GM12878 (cell line): Measurements from ENCODE around the gene NXPH1. TPM values are rescaled to one million over a fixed set of nuclear protein-coding genes. Genes with fewer than 3 reads are reported as not detected.

Experiments
- ATAC-seq: fragments of 200-7000 bp; cut with Tn5 transposase; 3 replicates; pipeline ENCODE4 v1.9.1; 2020; ENCODE audit warnings: mild to moderate bottlenecking, moderate library complexity
- BruUV-seq: library from RNA; stranded (reverse); fragments of 400-500 nt; replicated peaks from 2 replicates; lab custom pipeline; 2021; lab: Mats Ljungman, UMichigan
- CTCF ChIA-PET: fragments of 300-600 bp; sonication (Branson Sonifier 250); formaldehyde crosslinking; extraction: SDS; loops from one replicate; lab custom pipeline; 2021; ENCODE audit warnings: inconsistent platforms; lab: Yijun Ruan, JAX
- POLR2A ChIA-PET: fragments of 350-600 bp; formaldehyde crosslinking; extraction: SDS; loops from one replicate; lab custom pipeline; 2021; ENCODE audit warnings: inconsistent platforms; lab: Charles Lee
- RAD21 ChIA-PET: fragments of 300-600 bp; sonication (Branson Sonifier 250); formaldehyde crosslinking; loops from one replicate; lab custom pipeline; 2023; ENCODE audit warnings: antibody characterized with exemption; ENCODE audit not compliant: unreplicated experiment; lab: Charles Lee
- SMC1A ChIA-PET: fragments of 300-600 bp; sonication (Branson Sonifier 250); formaldehyde crosslinking; loops from one replicate; lab custom pipeline; 2023; ENCODE audit not compliant: unreplicated experiment, uncharacterized antibody; lab: Charles Lee
- DNase-seq: peaks from one replicate; pipeline ENCODE4 v3.0.0-alpha.2; 2011; ENCODE audit warnings: low read depth, low spot score
- FAIRE-seq: peaks from 3 replicates; lab custom pipeline; 2011; peaks lifted over from hg19 to GRCh38; lab: Jason Lieb, UNC
- H2AFZ ChIP-seq: 2 replicates; pipeline ENCODE4 v1.6.0; 2011; ENCODE audit warnings: low read depth, low read length, control low read depth; ENCODE audit not compliant: control insufficient read depth
- H3K27ac ChIP-seq: 2 replicates; pipeline ENCODE4 v1.5.1; 2011; ENCODE audit warnings: control low read depth; ENCODE audit not compliant: control insufficient read depth, insufficient read depth
- H3K27me3 ChIP-seq, 2 experiments: replicated peaks in 1 of 2; 2 replicates each; pipeline versions ENCODE4 v1.6.0 to v1.6.1; 2011; ENCODE audit warnings: low read length in 1 of 2; ENCODE audit not compliant: control insufficient read depth in 2 of 2, insufficient read depth in 2 of 2
- H3K36me3 ChIP-seq, 2 experiments: 2 replicates each; pipeline ENCODE4 v1.5.1; 2011; ENCODE audit warnings: low read length in 1 of 2; ENCODE audit not compliant: control insufficient read depth in 2 of 2, insufficient read depth in 2 of 2
- H3K4me1 ChIP-seq: 2 replicates; pipeline ENCODE4 v1.6.1; 2011; ENCODE audit warnings: mild to moderate bottlenecking, low read length, moderate library complexity, mixed read lengths; ENCODE audit not compliant: control insufficient read depth, insufficient read depth
- H3K4me2 ChIP-seq: 2 replicates; pipeline ENCODE4 v1.6.0; 2011; ENCODE audit warnings: control low read depth; ENCODE audit not compliant: control insufficient read depth, insufficient read depth
- H3K4me3 ChIP-seq: fragments of 200-600 bp; sonication (generic); 2 replicates; pipeline ENCODE4 v1.5.1; 2016
- H3K79me2 ChIP-seq: 2 replicates; pipeline ENCODE4 v1.6.0; 2011; ENCODE audit warnings: low read length; ENCODE audit not compliant: control insufficient read depth, insufficient read depth
- H3K9ac ChIP-seq: 2 replicates; pipeline ENCODE4 v1.8.0; 2011; ENCODE audit warnings: low read length, control low read depth, mixed read lengths; ENCODE audit not compliant: control insufficient read depth, insufficient read depth
- H3K9me3 ChIP-seq: replicated peaks from 3 replicates; pipeline ENCODE4 v1.5.1; 2011; ENCODE audit warnings: mild to moderate bottlenecking, low read length; ENCODE audit not compliant: control insufficient read depth, insufficient read depth
- H4K20me1 ChIP-seq: 2 replicates; pipeline ENCODE4 v1.6.0; 2011; ENCODE audit not compliant: control insufficient read depth, insufficient read depth
- ASH2L ChIP-seq: fragments of 300-600, 200-600 bp; sonication (generic); IDR thresholded peaks from 2 replicates; pipeline ENCODE4 v1.6.1; 2017; ENCODE audit warnings: low read depth, mild to moderate bottlenecking, borderline replicate concordance
- ETV6 ChIP-seq, 2 experiments: fragments of 450-650 bp in 1 of 2; IDR thresholded peaks in 1 of 2; conservative IDR thresholded peaks in 1 of 2; 2 replicates each; pipeline ENCODE4 v1.6.1; 2014; ENCODE audit warnings: antibody characterized with exemption in 1 of 2, borderline replicate concordance in 1 of 2, low read depth in 1 of 2, mild to moderate bottlenecking in 1 of 2, moderate library complexity in 1 of 2
- RELA ChIP-seq: fragments of 450-650 bp; IDR thresholded peaks from 2 replicates; pipeline ENCODE4 v1.8.0; 2014; ENCODE audit warnings: borderline replicate concordance; ENCODE audit not compliant: partially characterized antibody
- ZSCAN29 ChIP-seq: fragments of 450-650 bp; IDR thresholded peaks from 2 replicates; pipeline ENCODE4 v1.6.1; 2017; ENCODE audit warnings: mild to moderate bottlenecking, moderate library complexity
- WGBS: methylation state at CpG from one replicate; pipeline ENCODE4 v1.1.6; 2016; ENCODE audit warnings: low lambda C conversion rate; ENCODE audit not compliant: insufficient replicate concordance, insufficient coverage; ENCODE audit errors: missing lambda C conversion rate; 5-methylcytosine and 5-hydroxymethylcytosine counted together
- in situ Hi-C: fragments of 300-500 bp; cut with MboI; formaldehyde crosslinking; loops from 9 replicates; pipeline ENCODE4 v1.14.3; 2018; ENCODE audit warnings: mixed read lengths
- intact Hi-C: fragments of 100-400 bp; cut with micrococcal nuclease; formaldehyde crosslinking; loops from one replicate; pipeline ENCODE4 v1.14.2; 2022; ENCODE audit not compliant: unreplicated experiment
- polyA plus RNA-seq, 11 experiments: library from polyadenylated mRNA; depleted of rRNA in 4 of 11; unstranded in 6 of 11; stranded (reverse) in 5 of 11; fragments of >200 nt; fragmentation: Nextera tagmentation in 4 of 11; fragmentation: Illumina TruSeq in 1 of 11; extraction: Ambion mirVana in 4 of 11; extraction: Trizol in 1 of 11; gene quantifications; 1 replicate in 1 of 11; 2 replicates in 10 of 11; pipeline versions ENCODE4 v1.2.1 to v1.2.3, GENCODE V29; 2011 to 2016; ENCODE audit warnings: inconsistent platforms in 2 of 11, missing spikeins in 2 of 11, low read depth in 1 of 11
- total RNA-seq, 4 experiments: library from RNA; depleted of rRNA in 3 of 4; stranded (reverse); fragments of >200 nt in 3 of 4; fragmentation: Illumina TruSeq in 1 of 4; extraction: Trizol in 1 of 4; gene quantifications; 2 replicates each; pipeline versions ENCODE4 v1.2.1 to v1.2.3, GENCODE V29; 2013 to 2021
- TF ChIP-seq, protein P1 (sequence below): fragments of 450-650 bp; IDR thresholded peaks from 2 replicates; pipeline ENCODE4 v1.6.1; 2017; ENCODE audit warnings: borderline replicate concordance
- TF ChIP-seq, protein P2 (sequence below): fragments of 450-650 bp; IDR thresholded peaks from 2 replicates; pipeline ENCODE4 v1.6.1; 2016; ENCODE audit warnings: mild to moderate bottlenecking
- TF ChIP-seq, protein P3 (sequence below): IDR thresholded peaks from 2 replicates; pipeline ENCODE4 v1.6.1; 2011; ENCODE audit warnings: mild to moderate bottlenecking, low read depth, low read length, moderate library complexity; ENCODE audit not compliant: insufficient replicate concordance
- TF ChIP-seq, protein P4 (sequence below): IDR thresholded peaks from 2 replicates; pipeline ENCODE4 v1.6.1; 2011; ENCODE audit warnings: low read depth, mild to moderate bottlenecking, low read length, moderate library complexity, borderline replicate concordance; ENCODE audit errors: extremely low read depth

The NXPH1 gene
- total and polyA plus RNA-seq, 10 of the 15 experiments (the other 5 are each of a cell fraction or from before 2014, with no cell fraction given), result 0.06 to 0.34 TPM; not detected in 8

DNA sequence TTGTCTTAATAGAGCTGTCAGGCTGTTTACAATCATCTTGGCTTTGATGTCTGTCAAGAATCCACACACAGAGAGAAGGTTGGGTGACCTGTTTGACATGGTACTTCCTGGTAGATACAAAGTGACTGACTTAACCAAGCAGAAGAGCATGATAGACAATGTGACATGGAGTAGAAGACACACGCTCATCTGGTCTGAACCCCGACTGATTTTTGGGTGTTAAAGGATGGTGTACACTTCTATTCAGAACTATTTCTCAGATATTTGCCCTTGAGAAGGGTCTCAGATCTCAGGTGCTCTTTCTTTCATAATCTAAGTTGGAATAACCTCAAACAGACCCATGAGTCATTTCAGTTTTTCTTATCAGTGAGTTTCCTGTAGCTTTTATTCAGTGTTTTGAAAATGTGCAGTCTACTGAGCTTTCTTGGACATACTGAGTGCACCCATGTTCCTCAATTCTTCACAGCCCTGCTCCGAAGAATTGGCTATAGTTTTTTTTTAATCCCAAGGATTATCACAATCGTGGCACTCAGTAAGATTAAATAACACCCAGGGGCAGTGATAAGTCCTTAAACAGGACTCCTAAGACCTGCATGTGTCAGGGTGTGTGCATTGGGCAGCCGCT is 46.4 kb upstream of the NXPH1 start (continued):
- TF ChIP-seq, protein P1, sequence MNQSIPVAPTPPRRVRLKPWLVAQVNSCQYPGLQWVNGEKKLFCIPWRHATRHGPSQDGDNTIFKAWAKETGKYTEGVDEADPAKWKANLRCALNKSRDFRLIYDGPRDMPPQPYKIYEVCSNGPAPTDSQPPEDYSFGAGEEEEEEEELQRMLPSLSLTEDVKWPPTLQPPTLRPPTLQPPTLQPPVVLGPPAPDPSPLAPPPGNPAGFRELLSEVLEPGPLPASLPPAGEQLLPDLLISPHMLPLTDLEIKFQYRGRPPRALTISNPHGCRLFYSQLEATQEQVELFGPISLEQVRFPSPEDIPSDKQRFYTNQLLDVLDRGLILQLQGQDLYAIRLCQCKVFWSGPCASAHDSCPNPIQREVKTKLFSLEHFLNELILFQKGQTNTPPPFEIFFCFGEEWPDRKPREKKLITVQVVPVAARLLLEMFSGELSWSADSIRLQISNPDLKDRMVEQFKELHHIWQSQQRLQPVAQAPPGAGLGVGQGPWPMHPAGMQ, result no peak

DNA sequence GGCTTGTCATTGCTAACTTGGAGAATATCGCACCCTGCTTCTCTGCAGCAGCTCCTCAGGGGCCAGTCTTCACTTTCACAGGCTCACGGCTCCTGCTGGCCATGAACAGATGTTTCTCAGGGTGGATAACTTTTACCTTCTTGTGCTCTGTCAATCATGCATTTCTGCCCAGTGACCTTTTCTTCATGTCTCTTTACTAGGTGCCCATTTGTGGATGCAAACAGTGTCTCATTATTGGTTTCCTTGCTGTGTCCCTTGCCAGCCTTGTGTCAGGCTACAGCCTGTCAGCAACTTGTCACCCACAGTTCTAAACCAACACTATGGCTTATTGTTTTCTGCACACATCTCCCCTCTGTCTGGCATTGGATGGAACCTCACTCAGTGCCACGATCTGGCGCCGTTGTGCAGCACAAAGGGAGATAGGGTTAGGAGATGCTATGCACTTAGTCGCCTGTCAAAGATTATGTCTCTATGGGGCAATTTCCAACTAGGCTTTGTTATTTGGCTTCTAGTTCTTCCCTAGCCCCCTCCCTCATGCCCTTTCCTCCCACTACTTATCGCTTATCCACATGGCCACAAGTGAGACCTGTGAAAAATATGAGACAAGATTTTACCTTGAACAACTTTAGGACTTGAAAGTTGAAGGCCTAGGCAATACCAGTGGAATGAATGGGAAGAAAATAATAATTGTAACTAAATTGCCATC is 45.7 kb upstream of the NXPH1 start:
- H3K9me3 ChIP-seq, result no peaks in the 10 kb centered on the region
- H3K9ac ChIP-seq, result no peak overlapping the region; the same call in 1 of the 2 replicates
- intact Hi-C loops, result no loop called here
- CTCF ChIA-PET, result no interaction called here
- no peaks in the 10 kb centered on the region for H4K20me1 ChIP-seq
- SMC1A ChIA-PET, result interaction anchor here (1.4 to 1.8 kb wide), 2 partner anchors 9 to 28 kb away, joined by 3 to 5 read pairs; no protein-coding TSS in a partner anchor
- in situ Hi-C loops, result no loop called here
- no peak for TF ChIP-seq RELA
- TF ChIP-seq, protein P2, sequence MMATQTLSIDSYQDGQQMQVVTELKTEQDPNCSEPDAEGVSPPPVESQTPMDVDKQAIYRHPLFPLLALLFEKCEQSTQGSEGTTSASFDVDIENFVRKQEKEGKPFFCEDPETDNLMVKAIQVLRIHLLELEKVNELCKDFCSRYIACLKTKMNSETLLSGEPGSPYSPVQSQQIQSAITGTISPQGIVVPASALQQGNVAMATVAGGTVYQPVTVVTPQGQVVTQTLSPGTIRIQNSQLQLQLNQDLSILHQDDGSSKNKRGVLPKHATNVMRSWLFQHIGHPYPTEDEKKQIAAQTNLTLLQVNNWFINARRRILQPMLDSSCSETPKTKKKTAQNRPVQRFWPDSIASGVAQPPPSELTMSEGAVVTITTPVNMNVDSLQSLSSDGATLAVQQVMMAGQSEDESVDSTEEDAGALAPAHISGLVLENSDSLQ, result peak; percentile 90
- TF ChIP-seq ASH2L, result no peak
- TF ChIP-seq ETV6 (conservative IDR thresholded peaks at IDR 0.05 in 1 of 2, IDR thresholded peaks at IDR 0.05 in 1 of 2; ENCODE audit: borderline replicate concordance in 1 of 2, low read depth in 1 of 2), result no peak
- TF ChIP-seq, protein P3, sequence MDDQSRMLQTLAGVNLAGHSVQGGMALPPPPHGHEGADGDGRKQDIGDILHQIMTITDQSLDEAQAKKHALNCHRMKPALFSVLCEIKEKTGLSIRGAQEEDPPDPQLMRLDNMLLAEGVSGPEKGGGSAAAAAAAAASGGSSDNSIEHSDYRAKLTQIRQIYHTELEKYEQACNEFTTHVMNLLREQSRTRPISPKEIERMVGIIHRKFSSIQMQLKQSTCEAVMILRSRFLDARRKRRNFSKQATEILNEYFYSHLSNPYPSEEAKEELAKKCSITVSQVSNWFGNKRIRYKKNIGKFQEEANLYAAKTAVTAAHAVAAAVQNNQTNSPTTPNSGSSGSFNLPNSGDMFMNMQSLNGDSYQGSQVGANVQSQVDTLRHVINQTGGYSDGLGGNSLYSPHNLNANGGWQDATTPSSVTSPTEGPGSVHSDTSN, result peak; percentile 53
- TF ChIP-seq, protein P4, sequence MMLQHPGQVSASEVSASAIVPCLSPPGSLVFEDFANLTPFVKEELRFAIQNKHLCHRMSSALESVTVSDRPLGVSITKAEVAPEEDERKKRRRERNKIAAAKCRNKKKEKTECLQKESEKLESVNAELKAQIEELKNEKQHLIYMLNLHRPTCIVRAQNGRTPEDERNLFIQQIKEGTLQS, result no peak
- no peak for TF ChIP-seq ZSCAN29
- DNase-seq (no peak), ATAC-seq (peak; percentile 75), FAIRE-seq (no peak)
- WGBS, result 57% methylated on average over 7 of the region's 7 CpGs
- peaks cover 21% of the 10 kb centered on the region for H3K4me1 ChIP-seq
- no peaks in the 10 kb centered on the region for H3K36me3 ChIP-seq
- RAD21 ChIA-PET, result no interaction called here
- peak overlapping the region; percentile 46; the same call in 1 of the 2 replicates for H3K27ac ChIP-seq
- H3K79me2 ChIP-seq, result no peaks in the 10 kb centered on the region
- BruUV-seq, result no TSS peak
- POLR2A ChIA-PET, result no interaction called here
- 0 out of 2 replicates have a peak overlapping the region, but pooled peaks have one; percentile 11 for H3K4me3 ChIP-seq
- H3K27me3 ChIP-seq, result no peaks in the 10 kb centered on the region
- H3K4me2 ChIP-seq, result peak overlapping the region; percentile 69
- H2AFZ ChIP-seq, result peak overlapping the region; percentile 56; the same call in 1 of the 2 replicates
